Stimulated activated naive CD4-positive, alpha-beta T cell treated with Interleukin-2 at 50 U/mL for 16 hours (primary cell): ENCODE measurements around the gene TSPAN4.

ENCODE experiments used
- DNase-seq: peaks from one replicate; lab custom pipeline; 2025; lab: John Stamatoyannopoulos, UW

TSPAN4 gene

GRCh38 chr11:824292-824880, 18.3 kb upstream of the TSPAN4 start:
- DNase-seq: no peak

DNA sequence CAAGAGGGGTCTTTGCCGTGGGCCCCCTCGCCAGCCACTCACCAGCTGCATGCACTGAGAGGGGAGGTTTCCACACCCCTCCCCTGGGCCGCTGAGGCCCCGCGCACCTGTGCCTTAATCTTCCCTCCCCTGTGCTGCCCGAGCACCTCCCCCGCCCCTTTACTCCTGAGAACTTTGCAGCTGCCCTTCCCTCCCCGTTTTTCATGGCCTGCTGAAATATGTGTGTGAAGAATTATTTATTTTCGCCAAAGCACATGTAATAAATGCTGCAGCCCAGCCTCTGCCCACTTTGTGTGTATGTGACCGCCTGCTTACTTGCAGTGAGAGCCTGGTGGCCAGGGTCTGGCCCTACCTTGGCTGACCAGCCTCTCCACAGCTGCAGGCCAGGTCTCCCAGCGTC, 17.7 kb upstream of the TSPAN4 start:
- no peak for DNase-seq

DNA sequence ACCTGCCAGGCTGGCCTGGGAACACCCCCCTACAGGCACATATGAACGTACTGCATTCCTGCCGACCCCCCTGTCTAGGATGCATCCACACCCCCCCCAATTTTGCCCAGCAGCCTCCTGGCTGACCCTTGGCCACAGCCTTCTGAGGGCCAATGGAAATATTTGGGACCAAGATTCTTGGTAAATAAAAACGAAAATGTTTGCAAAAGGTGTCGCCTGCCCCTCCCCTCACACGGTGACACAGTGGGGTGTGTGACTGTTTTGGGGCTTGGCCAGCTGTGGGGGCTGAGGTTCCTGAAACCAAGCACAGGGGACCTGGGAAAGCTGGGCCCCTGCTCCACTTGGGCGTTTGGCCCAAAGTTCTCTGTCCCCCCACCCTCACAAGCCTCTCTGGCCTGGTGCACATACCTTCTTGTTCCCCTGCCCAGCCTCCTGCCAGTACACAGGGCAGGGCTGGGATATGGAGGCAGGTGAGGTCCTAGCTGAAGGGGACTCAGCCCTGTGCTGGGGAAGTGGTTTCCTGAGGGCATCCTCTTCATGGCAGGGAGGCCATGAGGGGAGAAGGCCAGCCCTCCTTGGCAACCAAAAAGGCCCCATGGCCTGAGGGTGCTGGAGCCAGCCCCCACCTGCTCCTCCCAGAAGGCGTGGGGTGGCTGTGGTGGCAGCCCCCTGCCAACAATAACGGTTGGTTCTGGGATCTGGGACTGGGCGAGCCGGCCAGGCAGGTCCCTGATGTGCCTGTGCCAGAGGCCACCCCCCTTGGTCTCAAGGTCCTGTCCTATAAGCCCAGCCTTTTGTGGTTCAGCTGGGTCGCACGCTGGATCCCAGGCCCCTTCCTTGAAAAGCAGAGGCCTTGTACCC, 17.1 kb upstream of the TSPAN4 start:
- no peak for DNase-seq

GRCh38 chr11:826227-826621, 16.4 kb upstream of the TSPAN4 start:
- DNase-seq: no peak

GRCh38 chr11:826836-827145, 15.9 kb upstream of the TSPAN4 start:
- DNase-seq: no peak

DNA sequence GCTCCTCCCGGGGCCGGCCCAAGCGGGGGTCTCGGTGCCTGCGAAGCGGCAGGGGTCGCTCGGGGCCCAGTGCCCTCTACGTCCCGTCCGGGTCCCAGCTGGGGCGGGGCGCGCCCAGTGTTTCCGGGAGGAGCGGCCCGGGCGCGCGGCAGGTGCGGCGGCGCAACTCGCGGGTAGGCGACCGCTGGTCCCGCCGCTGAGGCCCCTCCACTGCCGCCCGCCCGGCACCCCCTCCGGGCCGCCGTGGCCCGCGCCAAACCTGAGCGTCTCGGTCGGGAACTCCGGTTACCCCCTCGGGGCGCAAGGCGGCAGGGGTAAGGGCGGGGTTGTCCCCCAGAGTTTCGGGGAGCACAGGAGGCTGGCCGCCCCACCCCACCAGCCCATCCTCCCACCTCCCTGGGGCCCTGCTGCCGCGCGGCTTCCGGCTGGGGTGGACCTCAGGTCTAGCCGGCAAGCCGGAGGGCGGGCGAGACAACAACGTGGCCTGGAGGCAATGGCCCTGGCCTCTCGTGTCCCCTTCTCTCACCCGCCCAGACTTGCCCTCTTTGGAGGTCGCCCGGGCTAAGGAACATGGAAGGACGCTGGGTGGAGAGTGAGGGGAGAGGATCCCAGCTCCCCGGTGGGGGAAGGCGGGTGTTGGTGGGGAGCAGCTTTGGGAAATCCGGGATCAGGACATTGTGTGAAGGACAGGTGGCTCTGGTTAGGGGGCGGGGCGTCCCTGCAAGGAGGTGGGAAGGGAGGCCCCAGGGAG, 15.3 kb upstream of the TSPAN4 start:
- DNase-seq: no peak

DNA sequence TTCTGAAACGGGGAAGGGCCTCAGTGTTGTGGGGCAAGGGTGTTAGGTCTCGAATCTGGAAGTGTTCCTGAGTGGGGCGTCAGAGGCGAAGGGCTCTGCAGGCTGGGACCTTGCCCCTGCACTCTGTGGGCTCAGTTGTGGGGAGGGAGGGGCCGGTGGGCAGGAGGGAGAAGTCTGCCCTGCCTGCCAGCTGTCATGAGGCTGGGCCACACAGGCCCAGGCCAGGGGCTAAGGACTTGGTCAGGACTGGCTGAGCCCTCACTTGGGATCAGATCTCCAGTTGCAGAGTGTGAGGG, 14.8 kb upstream of the TSPAN4 start, which contains the start of gene CRACR2B:
Gene CRACR2B (plus strand): TSS at position 23 of the 296 bp plus-strand sequence. CDS start 689 bp downstream, outside the sequence.
- DNase-seq: no peak

DNA sequence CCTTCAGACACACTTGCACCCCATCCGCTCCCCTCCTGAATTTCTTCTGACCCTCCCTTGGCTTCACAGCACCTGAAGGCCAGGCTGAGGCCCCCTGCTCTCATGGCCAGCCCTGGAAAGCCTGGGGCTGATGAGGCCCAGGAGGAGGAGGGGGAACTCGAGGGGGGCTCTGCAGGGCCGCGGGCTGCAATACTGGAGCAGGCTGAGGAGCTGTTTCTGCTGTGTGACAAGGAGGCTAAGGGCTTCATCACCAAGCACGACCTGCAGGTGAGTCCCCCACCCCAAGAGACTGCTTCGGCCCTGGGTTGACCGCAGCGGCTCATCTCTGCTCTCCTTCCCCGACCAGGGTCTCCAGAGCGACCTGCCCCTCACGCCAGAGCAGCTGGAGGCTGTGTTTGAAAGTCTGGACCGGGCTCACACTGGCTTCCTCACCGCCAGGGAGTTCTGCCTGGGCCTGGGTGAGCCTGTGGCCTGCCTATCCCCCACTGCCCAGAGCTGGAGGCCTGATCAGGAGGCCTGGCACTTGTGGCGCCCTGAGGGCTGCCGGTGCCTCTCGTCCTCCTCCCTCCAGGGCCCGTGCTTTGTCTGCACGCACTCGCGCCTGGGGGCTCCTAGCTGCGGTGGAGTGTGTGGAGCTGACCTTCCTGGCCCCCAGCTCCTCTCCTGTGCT, 14.0 kb upstream of the TSPAN4 start:
- no peak for DNase-seq

DNA sequence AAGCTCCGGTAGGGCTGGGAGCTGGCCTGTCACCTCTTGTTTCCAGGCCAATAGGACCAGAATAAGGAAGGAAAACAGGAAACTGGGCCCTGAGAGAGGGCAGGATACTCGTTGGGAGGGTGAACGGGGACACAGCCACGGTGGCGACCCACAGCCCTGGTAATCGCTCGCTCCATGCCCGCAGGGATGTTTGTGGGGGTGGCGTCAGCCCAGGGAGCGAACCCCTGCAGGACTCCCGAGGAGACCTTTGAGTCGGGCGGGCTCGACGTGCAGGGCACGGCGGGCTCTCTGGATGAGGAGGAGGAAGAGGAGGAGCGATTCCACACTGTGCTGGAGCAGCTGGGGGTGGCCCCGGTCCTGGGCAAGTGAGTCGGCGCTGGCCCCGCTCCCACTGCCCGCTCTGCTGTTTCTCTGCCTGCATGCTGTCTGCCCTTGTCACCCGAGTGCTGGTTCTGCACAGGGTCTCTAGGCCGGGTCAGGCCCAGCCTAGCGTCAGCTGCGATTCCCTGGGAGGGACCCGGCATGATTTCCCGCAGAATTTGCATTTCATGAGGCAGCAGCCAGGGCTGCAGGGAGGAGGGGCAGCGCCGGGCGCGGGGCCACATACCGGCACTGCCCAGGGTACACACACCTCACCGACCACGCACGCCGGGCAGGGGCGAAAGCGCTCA, 13.3 kb upstream of the TSPAN4 start:
- no peak for DNase-seq

GRCh38 chr11:829847-830294, 12.8 kb upstream of the TSPAN4 start:
- no peak for DNase-seq

DNA sequence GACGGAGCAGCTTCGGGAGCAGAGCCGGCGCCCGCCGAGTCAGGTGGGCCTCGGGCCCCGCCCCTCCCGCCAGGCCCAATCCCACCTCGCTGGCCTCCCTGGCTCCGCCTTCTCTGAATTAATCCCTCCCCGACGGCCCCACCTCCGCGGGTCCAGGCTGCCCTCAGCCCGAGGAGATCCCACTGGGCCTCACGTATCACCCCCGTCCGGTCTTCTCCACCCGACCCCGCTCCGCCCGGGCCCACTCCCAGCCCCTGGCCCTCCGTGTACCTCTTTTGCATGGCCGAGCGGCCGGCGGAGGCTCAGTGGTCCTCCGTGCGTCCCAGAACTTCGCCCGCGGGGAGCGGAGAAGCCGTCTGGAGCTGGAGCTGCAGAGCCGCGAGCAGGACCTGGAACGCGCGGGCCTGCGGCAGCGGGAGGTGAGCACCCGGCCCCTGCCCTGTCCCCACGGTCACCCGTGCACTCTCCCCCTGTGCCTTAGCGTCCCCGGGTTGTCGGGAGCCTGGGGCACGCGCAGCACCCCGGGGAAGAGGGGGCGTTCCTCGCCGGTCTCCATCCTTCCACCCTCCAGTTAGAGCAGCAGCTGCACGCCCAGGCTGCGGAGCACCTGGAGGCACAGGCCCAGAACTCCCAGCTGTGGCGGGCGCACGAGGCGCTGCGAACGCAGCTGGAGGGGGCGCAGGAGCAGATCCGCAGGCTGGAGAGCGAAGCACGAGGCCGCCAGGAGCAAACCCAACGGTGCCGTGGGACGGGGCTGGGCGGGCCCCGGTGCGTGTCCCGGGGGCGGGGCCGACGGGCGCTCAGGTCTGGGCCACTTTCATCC, 12.1 kb upstream of the TSPAN4 start:
- DNase-seq: peak; percentile 40

GRCh38 chr11:831118-831864, 11.4 kb upstream of the TSPAN4 start:
- no peak for DNase-seq

DNA sequence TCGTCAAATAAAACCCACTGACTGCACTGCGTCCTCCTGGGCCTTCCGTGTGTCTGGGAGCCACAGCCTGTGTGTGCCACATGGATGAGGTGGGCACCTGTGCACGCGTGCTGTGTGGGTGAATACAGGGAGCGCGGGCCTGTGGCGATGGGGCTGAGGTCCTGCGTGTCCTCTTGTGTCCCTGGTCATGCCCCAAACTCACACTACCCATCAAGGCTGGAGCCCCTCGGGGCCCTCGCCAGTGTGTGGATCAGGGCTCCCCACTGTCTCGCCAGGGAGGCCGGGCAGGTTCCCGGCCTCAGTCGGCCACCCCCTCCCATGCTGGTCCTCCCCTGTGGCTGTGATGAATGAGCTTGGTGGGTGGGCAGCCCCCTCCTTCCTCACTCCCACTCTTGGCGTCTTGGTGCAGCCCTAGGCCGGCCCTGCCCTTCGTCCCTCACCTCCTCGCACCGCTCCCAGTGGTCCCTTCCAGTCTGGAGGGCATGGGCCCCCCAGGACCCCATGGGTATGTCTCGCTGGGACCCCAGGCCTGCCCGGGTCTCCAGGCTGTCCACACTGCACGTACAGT, 10.6 kb upstream of the TSPAN4 start:
- DNase-seq: no peak

GRCh38 chr11:832529-833113, 10.0 kb upstream of the TSPAN4 start, which contains the start of gene CD151:
CD151 (plus strand) TSS chr11:832952; CDS start chr11:836070, 3,118 bp downstream.
- DNase-seq: no peak

DNA sequence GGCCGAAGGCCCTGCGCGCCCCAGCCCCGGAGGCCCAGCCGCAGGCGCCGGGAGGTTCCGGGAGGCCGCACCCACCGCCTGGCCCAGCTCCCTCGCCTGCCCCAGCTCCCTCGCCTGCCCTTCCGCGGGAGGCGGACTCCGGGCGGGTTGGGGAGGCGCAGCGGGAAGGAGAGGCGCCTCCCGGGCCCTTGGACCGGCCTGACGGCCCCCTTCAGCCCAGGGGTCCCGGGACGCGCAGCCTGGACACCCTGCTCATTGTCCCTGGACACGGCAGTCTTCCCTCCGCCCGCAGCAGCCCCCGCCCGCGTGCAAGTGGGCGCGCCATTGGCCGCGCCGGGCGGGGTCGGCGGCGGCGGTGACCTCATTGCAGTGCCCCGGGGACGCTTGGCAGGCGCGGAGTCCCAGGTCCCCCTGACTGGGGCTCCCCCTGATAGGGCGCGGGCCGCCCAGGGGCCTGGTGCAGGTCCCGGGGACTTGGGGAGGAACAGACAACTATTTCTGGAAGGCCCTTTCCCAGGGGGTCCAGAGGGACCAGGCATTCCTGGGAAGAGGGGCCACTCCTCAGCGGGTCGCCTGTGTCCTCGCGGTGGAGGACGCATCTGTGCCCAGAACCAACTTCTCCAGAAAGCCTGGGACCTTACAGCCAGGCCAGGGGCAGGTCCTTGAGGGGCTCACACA, 9.4 kb upstream of the TSPAN4 start:
- DNase-seq: no peak

DNA sequence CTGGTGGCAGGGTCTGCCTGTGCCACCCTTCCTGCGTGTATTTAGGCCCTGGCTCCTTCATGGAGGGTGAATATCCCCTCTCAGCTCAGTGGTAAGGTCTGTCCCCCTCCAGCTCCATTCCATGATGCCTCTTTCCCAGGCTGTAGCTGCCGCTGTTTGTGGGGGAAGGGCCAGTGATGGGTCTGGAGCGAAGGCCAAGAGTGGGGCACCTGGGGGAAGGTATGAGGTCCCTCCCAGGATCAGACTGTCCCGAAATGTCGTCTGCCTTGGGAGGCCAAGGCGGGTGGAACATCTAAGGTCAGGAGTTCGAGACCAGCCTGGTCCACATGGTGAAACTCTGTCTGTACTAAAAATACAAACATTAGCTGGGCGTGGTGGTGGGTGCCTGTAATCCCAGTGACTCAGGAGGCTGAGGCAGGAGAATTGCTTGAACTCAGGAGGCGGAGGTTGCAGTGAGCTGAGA, 8.8 kb upstream of the TSPAN4 start:
- DNase-seq: no peak

DNA sequence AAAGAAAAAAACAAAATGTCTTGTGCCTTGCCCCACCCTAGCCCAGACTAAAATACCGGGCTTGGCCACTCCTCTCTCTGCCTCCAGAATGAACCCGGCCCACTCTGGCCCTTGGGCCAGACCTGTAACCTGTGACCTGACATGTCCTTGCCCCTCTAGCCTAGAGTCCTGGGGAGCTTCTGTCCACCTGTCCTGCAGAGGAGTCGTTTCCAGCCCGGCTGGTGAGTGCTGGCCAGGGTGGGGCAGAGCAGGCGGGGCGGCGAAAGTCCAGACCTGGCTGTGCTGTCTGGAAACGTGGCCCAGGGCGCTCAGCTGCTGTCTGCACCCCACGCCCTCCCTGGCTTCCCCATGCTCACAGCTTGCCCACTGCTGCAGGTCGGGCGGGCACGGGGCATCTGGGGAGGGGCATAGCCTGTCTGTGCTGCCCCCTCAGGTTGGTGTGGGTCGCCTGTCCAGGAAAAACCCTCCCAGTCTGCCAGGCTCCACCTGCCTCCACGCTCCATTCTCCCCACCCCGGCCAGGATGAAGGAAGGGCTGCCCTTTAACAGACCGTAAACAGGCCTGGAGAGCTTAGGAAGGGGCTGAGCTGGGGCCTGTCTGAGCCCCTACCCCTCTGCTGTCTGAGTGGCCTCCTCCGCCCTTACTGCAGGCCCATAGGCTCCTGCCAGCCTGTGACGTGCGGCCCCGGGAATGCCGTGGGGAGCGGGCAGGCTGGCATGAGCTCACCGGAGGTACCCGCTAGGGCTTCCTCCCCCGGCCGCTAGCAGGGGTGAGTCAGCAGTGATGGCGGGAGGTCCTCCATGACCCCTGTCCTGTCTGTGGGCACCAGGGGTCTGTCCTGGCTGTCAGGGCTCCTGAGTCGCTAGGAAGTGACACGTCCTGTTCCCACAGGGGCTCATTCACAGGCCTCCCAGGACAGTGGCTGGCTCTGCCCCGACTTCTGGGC, 8.0 kb upstream of the TSPAN4 start:
- DNase-seq: no peak

- DNase-seq: no peak
Measured at GRCh38 chr11:836274-836673, 6.4 kb upstream of the TSPAN4 start.
